Fibroblast of upper back skin (primary cell): ENCODE data around the gene PRMT9.

ENCODE experiments used
- DNase-seq: peaks from one replicate; pipeline ENCODE4 v3.0.0-alpha.2; 2013

Gene PRMT9

DNA sequence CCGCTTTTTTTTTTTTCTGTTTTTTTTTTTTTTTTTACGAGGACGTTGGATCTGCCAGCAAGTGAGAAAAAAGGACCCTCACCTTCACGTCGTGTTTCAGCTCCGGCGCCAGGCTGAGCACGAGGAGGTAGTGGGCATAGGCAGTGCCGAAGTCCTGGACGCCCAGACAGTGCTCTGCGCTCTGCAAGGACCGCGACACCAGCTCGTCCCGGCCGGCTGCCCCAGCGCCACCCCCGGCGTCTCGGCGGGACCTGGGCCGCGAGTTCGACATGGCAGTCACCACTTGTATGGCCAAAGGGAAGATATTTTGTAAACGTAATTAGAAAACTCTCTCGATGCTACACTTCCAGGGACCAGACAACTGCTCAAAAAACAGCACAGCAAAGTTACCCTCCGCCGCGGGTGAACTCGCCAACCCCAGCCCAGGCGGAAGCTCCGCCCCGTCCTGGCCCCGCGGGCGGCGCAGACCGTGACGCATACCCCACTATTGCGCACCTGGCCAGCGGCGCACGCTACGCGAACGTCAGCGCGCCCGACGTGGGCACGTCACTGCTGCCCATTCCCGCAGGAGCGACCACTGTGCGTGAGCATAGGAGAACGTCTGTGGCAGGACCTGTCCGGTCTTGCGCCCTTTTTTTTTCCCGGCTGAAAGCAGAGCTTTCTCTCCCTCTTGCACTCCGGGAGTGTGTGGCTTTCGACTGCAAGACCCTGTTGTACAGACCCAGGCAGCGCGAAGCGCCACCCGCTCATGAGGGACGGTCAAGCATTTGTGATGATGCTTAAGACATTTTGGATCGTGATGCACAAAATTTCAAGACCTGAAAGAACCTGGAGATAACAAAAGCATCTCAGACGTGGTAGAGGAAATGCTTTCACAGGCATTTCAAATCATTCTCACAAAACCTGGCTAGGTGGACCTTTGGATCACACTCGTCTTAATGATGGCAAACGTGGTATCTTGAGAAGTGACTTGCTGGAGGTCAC lies at the start of gene PRMT9:
Gene PRMT9 (minus strand): TSS at position 447 of the 984 bp plus-strand sequence. CDS start 176 bp downstream, at position 271.
- DNase-seq, result peak; percentile 88

DNA sequence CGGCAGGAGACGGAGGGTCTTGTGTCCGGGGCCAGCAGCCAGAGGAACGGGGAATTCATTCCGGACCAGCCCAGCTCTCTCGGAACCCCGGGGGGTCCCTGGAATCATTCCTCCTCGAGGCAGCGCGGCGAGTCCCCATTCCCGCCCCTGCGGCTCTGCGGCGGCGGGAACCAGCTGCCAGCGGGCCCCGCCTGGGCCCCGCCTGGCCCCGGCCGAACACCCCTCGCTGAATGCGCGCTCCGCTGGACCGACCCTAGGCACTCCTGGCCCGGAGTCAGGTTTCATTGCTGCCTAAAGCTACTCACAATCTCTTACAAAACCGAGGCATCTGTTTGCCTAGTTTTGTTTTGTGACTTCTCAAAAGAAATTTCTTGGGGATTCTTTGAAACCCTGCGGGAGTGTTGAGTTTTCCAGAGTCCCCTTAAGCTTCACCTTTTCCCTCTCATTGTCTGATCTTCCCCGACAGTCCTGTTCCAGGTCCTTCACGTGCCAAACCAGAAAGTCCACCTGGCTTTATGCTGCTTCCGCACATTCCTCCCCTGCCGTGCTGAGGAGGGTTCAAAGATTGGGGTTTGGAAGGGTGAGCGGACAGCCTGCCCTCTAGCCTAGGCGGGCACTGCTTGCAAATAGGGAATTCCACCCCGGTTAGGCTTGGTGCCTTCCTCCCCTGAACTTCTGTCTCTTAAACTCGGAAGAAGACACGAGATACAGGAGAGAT lies 48.7 kb upstream of the PRMT9 start:
- DNase-seq, result no peak

DNA sequence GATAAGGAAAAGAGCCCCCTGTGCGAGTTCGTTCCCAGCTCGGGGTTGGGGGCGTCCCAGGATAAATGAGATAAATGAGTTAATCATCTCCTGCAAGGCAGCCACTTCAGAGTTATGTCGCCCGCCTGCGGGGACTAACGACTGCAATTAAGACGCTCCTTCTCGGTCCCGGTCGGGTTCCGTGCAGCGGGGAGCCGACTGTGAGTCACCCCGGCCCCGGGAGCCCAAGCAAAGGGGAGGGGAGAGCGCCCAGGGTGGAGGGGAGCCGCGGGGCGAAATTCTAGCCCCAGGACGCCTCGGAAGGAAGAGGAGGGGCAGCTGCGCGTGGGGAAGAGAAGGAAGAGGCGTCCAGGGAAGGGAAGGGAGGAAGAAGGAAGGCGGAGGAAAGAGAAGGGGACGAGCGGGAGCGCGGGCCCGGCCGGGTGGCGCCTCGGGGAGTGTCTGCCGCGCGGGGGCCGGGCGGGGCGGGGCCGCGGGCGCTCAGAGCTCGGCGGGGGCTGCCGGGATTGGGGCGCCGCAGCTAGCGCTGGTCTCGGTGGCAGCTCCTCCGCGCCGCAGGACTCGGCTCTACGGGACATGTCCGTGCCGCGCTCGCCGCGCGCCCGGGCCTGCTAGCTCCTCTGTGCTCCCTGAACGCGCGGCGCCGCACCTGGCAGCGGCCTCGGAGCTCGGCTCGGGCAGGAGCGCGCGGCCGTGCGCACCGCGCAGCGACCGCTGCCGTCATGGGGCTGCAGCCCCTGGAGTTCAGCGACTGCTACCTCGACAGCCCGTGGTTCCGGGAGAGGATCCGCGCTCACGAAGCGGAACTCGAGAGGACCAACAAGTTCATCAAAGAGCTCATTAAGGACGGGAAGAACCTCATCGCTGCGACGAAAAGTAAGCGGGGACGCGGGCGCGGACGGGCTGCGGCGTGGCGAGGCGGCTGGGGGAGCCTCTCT lies 47.9 kb upstream of the PRMT9 start, which contains the start of gene ARHGAP10:
Gene ARHGAP10 (plus strand): TSS at position 509 of the 938 bp plus-strand sequence. CDS start 214 bp downstream, at position 723.
- DNase-seq, result peak; percentile 83

DNA sequence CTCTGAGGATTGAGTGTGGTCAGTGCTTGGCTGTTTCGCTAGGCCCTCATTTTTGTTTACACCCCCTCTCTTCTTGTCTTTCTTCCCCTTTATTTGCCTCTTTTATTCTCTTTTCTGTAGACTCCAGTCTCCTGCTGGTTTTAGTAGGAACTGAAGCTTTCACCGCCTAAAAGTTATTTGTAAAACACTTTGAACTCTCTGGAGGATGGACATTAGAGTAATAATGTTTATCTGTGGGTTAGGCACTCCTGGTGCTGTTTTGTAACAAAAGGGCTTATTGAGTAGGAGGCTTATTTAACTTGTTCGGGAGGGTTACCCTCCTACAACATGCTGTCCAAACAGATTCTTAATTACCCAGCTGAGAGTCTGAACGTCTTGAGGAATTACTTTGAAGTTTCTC lies 46.4 kb upstream of the PRMT9 start:
- DNase-seq, result no peak

DNA sequence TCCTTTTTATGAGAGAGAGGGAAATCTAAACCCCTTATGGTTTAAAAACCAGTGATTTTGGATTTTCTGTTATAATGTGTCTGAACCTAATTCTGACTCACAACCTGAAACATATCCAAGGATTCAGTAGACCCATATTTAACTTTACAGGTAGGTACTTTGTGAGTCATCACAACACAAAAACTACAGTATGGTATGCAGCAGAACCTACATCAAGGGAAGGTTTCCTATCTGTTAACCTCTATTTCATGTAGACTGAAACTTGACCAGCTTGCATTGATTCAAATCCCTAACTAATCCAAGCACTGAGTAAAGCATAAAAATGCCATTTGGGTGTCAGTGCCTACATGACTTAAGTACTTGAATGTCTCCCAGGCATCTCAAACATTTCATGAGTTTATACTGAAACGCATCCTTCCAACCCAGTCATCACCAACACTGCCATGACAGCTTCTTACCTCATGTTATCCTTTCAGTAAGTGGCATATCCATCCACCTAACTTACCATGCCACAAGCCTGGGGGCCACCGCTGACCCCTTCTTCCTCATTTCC lies 43.6 kb upstream of the PRMT9 start:
- DNase-seq, result no peak

DNA sequence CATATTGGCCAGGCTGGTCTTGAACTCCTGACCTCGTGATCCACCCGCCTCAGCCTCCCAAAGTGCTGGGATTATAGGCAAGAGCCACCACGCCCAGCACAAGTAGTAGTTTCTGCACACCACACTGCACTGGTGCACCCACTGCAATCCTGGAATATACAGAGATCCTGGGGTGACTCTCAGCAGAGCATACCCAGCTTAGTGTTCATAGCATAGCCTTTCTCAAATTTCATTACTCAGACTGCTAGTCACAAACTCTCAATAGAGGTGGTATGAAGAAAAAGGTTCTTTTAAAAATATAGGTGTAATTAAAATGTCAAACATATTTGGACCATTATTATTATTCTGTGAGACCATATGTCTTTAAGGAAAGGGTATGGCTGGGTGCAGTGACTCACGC lies 41.7 kb upstream of the PRMT9 start:
- no peak for DNase-seq

DNA sequence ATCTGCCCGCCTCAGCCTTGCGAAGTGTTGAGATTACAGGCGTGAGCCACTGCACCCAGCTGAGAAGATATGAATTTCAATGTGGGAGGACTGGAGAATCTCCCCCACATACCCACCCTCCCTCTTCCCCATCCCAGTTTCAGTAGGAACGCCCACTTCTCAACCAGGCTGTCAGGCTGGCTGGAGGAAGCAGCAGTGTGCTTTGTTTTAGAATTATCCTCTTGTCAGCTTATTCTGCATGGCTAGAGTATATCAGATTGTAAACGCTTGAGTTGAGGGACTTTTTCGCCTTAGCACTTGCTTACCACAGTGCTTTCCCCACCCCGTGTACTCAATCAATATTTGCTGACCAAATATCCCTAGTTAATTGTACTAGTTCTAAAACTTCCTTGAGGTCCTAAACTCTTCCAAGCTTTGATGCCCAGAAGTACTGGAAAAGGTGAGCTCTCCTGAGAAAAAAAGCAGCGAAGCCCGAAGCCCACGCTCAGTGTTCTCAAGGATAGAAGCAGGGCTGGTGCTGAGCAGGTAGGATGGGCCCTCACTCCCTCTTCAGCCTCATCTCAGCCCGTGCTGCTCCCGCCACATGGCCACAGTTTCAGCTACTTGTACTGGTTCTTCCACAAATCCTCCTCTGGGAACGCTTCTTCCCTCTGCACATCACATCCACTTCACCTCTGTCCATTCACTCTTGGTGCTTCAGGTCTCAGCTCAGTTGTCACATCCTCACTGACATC lies 40.7 kb upstream of the PRMT9 start:
- no peak for DNase-seq

DNA sequence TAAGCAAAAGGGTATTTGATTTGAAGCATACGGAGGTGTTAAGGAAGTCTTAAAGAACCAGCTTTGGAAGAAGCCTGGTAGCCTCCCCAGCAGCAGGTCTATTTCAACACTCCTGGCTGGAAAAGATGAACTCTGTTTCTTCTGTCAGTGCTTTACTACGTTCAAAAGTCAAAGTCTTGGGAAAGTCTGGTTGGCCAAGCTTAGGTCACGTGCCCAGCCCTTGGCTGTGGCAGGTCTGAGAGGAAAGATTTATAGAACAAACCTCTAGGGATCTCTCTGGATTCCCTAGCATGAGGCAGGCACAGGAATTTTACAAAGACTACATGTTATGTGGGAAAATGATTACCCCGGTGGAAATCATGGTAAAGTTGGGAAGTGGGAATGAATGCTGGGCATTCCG lies 39.4 kb upstream of the PRMT9 start:
- peak; percentile 78 for DNase-seq

DNA sequence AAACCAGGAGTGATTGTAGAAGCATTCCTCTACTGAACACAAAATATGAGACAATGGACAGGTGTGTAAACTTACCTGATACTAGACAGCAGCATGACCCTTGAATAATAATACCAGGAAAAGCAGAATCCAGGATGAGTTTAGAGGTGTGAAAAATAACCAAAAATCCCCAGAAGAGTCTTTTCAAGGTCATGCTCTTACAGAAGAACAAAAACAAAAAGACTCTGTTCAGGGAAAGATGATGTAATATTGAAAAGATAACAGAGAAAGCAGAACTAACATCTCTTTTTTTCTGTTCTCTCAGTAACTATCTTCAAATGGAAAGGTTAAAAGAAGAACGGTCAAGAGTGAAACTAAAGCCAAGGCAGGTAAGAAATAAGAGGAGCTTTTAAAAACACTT lies 33.9 kb upstream of the PRMT9 start:
- no peak for DNase-seq

DNA sequence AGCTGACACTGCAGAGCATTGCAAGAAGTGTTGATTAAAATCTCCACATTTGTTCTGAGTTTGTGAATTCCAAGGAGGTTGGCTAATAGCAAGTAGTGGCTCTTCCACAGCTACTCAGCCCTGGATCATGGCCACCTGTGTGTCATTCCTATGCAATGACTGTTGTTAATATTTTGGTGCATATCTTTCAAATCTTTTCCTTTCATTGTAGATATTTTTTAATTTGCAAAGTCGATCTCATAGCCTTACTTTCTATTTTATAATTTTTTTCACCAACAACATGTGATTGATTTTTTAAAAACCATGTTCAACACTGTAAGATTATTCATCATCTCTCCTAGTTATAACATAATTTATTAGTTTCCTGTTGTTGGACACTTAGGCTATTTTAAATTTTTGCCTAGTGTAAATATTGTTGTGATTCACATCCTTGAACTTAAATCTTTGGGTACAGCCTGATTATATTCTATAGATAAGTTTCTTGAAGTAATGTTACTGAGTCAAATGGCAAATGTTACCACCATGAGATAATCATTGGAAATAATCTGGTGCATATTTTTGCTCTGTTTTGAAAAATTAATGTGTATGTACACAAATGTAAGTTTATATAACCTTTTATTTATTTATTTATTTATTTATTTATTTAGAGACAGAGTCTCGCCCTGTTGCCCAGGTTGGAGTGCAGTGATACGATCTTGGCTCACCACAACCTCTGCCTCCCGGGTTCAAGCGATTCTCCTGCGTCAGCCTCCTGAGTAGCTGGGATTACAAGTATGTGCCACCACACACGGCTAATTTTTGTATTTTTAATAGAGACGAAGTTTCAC lies 30.8 kb upstream of the PRMT9 start:
- DNase-seq, result peak; percentile 93

DNA sequence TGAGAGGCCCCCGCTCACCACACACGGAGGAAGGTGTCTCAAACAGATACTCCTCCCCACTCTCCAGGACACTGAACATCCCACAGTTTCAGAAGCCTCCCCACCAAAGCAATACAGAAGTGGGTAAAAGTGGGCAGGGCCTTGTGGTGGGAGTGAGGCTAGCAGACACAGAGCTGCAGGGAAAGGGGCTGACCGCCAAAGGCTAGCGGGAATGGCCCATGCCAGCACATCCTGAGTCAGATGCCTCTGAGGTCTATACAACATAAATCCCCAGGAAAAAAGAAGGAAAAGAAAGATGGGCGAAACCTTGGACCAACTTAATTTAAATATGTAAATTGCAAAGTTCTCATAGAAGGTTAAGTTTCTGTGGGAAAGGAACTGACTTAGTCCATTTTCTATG lies 26.0 kb upstream of the PRMT9 start:
- DNase-seq, result peak; percentile 37

DNA sequence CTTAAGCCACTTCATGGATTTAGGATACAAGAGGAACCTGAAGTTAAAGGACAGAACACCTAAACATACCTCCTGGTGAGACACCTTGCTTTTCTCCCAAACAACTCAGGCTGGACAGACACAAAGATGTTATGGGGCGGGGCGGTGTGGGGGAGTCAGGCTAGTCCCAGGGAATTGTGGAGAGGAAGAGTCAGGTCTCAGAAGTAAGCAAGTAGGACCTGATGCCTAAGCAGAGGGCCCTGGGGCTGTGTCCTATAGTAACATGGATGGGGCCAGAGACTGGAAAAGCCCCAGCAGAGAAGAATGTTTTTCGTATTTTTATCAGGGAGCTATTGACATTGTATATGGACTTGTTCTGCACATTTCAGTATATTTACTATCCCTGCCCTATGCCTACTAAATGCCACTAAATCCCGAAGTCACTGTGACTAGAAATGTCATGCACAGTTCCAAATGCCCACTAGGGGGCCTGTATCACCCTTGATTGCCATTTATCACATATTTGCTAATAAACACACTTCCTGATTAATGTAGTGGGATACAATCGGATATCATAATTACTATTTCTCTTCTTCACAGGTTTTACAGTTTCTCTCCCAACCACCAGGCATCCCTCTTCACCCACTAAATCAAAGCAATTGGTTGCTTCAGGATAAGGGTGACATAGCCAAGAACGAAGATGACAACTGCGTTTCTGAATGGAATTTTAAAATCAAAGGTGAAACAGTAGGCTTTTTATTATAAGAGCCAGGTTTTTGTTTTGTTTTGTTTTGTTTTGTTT lies 24.1 kb upstream of the PRMT9 start:
- peak; percentile 43 for DNase-seq

DNA sequence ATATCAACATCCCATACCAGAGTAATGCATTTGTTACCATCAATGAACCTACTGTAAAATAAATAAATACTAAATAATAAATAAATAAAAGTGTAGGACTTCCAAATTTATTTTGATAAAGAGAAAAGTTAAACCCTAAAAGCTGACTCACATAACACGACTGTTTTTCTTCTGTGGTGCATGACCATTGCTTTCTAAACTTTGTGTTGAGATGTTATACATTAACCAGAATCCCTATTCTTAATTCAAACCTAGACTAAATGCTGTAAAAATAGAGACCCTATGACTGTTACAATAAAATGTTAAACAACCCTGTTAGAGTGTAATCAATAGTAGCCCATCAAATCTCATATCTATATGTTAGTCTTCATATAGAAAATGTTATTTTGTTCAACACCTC lies 20.9 kb upstream of the PRMT9 start:
- DNase-seq, result no peak

DNA sequence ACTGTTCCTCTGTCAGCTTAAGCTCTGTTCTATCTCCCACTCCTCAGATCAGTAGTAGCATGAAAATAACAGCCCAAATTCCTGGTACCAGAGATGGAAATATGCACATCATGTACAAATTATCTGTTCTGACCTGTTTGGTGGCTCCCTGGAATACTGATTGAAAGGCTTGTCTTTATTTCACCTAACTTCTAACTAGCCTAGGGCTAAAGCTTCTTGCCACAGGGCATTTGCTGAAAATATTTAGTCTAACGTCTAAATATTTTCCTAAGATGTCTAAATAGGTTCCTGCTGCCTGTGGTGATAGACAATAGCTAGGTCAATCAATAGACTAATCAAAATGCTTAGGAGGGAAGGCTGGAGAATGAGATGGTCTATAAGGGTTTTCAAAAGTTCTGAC lies 12.9 kb upstream of the PRMT9 start:
- no peak for DNase-seq

DNA sequence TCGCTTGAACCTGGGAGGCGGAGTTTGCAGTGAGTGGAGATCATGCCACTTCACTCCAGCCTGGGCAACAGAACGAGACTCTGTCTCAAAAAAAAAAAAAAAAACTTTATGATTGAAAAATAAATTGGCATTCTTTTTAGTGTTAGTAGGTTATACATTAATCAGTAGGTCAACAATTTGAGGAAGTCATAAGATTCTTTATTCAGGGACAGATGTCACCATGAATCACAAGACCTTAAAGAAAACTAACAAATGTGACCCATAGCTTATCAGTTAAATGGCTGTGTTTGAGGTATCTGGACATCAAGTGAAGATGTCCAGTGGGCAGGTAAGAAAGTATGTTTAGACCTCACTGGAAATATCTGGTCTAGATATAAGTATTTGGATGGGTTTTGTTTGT lies 9.3 kb upstream of the PRMT9 start:
- no peak for DNase-seq

DNA sequence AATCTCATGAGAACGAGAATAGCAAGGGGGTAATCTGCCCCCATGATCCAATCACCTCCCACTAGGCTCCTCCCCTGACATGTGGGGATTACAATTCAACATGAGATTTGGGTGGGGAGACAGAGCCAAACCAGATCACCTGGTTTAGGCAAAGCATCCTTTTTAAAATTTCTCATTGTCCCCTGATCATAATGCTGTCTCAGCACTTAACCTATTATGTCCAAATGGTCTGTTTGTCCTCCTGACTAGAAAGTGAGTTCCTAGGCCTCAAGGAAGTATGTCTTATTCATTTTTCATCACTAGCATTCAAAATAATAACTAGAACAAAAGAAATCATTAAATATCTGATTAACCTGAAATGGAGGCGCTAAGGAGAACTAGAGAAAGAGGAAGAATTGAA lies 7.9 kb upstream of the PRMT9 start:
- DNase-seq, result no peak

DNA sequence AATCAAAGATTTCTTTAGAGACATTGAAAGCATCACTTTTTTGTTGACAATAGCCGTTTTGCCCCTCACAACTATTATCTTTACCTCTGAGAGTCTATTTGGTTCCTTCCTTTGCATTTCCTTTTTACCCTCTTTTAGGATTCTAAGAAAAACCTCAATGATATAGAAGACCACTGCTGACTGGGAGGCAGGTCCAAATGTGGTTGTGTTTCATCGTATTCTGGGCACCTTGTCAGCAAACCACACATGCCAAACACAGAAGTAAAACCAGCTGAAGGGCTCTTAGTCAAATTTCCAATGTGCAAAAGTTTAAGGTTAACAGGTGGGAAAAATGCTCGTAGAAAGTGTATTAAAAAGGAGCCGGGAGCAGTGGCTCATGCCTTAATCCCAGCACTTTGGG lies 5.1 kb upstream of the PRMT9 start:
- no peak for DNase-seq

DNA sequence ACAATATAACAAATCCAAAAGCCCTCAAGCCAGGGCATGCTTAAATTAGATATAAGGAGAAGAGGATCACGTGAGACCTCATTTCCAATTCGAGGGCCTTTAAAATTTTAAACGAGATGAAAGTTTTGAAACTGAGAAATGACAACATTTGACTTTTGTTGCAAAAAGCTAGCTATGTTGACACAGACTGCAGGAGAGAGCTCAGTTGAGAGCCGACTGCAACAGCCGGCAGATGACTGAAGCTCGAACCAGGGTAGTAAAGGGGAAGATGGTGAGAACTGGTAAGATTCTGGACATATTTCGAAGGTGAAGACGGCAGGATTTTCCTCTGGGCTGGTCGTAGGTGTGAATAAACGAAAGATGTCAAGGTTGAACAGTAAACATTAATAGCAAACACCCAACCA lies 773 bp downstream of the PRMT9 start:
- peak; percentile 20 for DNase-seq

DNA sequence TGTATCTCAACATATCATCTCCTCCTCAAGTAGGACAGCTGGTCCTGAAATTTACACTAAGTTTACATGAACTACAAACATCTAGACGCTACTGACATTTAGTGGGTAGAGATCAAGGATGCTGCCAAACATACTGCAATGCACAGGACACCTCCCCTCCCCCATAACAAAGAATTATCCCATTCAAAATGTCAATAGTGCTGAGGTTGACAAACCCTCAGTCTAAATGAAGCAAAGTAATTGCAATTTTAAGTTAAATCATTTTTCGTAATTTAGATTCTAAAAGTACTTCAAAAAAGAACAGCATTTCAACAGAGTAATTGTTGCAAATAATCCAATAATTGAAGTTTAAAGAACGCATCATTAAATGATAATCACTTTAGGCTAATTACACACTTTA lies 1.2 kb downstream of the PRMT9 start:
- DNase-seq, result no peak
